BJ (cell line): Measurements from ENCODE around the gene ATG7. TPM values are rescaled to one million over a fixed set of nuclear protein-coding genes. Genes with fewer than 3 reads are reported as not detected.

Source experiments
- CTCF ChIA-PET: fragments of 350-600 bp; formaldehyde crosslinking; extraction: SDS; loops from one replicate; lab custom pipeline; 2021; ENCODE audit warnings: antibody characterized with exemption, inconsistent platforms; lab: Yijun Ruan, JAX
- POLR2A ChIA-PET: fragments of 300-600 bp; sonication (Branson Sonifier 250); formaldehyde crosslinking; extraction: SDS; loops from one replicate; lab custom pipeline; 2021; ENCODE audit warnings: antibody characterized with exemption; lab: Charles Lee
- DNase-seq: peaks from one replicate; pipeline ENCODE4 v3.0.0-alpha.2; 2011; ENCODE audit warnings: low read depth
- H3K27me3 ChIP-seq: 2 replicates; pipeline ENCODE4 v1.6.0; 2011; ENCODE audit warnings: low read length; ENCODE audit not compliant: control insufficient read depth, insufficient read depth
- H3K36me3 ChIP-seq: 2 replicates; pipeline ENCODE4 v1.5.1; 2011; ENCODE audit warnings: low read length; ENCODE audit not compliant: control insufficient read depth, insufficient read depth
- H3K4me3 ChIP-seq: 2 replicates; pipeline ENCODE4 v1.5.1; 2011; ENCODE audit warnings: low read depth, mild to moderate bottlenecking, control low read depth, low read length
- CTCF ChIP-seq: IDR thresholded peaks from 2 replicates; pipeline ENCODE4 v1.5.1; 2011; ENCODE audit warnings: low read depth, mild to moderate bottlenecking, control low read depth, inconsistent platforms, low read length, moderate library complexity; ENCODE audit not compliant: insufficient read depth
- polyA plus RNA-seq: library from polyadenylated mRNA; depleted of rRNA; stranded (reverse); fragments of >200 nt; gene quantifications from 2 replicates; pipeline ENCODE4 v1.2.3, GENCODE V29; 2011

ATG7 gene
- polyA plus RNA-seq, 1 experiment: 26.2 TPM

GRCh38 chr3:11554666-11555065 is 282.5 kb downstream of the ATG7 start:
- H3K36me3 ChIP-seq: peaks cover 24% of the 10 kb centered on the region
- CTCF ChIA-PET: interaction anchor here (1.2 kb wide), 1 partner anchor 17 kb away, joined by 3 read pairs; no protein-coding TSS in a partner anchor
- TF ChIP-seq CTCF: no peak
- POLR2A ChIA-PET: no interaction called here
- no peak for DNase-seq
- H3K27me3 ChIP-seq: no peaks in the 10 kb centered on the region
- H3K4me3 ChIP-seq: no peak overlapping the region

GRCh38 chr3:11555211-11555782 is 283.1 kb downstream of the ATG7 start:
- H3K36me3 ChIP-seq: peaks cover 25% of the 10 kb centered on the region
- CTCF ChIA-PET: interaction anchor here (0.5 to 0.8 kb wide), 2 partner anchors 107 to 176 kb away, joined by 4 to 5 read pairs; no protein-coding TSS in a partner anchor

GRCh38 chr3:11555881-11556633 is 283.9 kb downstream of the ATG7 start:
- Histone ChIP-seq H3K36me3 (peaks cover 25% of the 10 kb centered on the region), H3K4me3 (no peak overlapping the region), H3K27me3 (no peaks in the 10 kb centered on the region)
- ChIA-PET CTCF (interaction anchor here (0.5 to 2.1 kb wide), 6 partner anchors 10 to 321 kb away, joined by 3 to 11 read pairs (median 4); no protein-coding TSS in a partner anchor), POLR2A (no interaction called here)
- no peak for DNase-seq
- TF ChIP-seq CTCF: no peak

More at GRCh38 chr3:11555211-11555782, 283.1 kb downstream of the ATG7 start:
- DNase-seq: no peak
- H3K27me3 ChIP-seq: no peaks in the 10 kb centered on the region
- no peak for TF ChIP-seq CTCF
- no peak overlapping the region for H3K4me3 ChIP-seq
- POLR2A ChIA-PET: no interaction called here

GRCh38 chr3:11556851-11557644 is 284.9 kb downstream of the ATG7 start:
- H3K4me3 ChIP-seq: no peak overlapping the region
- POLR2A ChIA-PET: no interaction called here
- H3K36me3 ChIP-seq: peaks cover 28% of the 10 kb centered on the region
- DNase-seq: no peak
- CTCF ChIA-PET: interaction anchor here (0.6 to 2.1 kb wide), 5 partner anchors 9 to 322 kb away, joined by 3 to 11 read pairs (median 3); no protein-coding TSS in a partner anchor
- TF ChIP-seq CTCF: no peak
- H3K27me3 ChIP-seq: no peaks in the 10 kb centered on the region
